ENCODE data around the gene LRFN2. TPM values are rescaled to one million over a fixed set of nuclear protein-coding genes. Genes with fewer than 3 reads are reported as not detected.

Gene LRFN2
- total RNA-seq, 1 donor from 2014 or later = 0.20 TPM

DNA sequence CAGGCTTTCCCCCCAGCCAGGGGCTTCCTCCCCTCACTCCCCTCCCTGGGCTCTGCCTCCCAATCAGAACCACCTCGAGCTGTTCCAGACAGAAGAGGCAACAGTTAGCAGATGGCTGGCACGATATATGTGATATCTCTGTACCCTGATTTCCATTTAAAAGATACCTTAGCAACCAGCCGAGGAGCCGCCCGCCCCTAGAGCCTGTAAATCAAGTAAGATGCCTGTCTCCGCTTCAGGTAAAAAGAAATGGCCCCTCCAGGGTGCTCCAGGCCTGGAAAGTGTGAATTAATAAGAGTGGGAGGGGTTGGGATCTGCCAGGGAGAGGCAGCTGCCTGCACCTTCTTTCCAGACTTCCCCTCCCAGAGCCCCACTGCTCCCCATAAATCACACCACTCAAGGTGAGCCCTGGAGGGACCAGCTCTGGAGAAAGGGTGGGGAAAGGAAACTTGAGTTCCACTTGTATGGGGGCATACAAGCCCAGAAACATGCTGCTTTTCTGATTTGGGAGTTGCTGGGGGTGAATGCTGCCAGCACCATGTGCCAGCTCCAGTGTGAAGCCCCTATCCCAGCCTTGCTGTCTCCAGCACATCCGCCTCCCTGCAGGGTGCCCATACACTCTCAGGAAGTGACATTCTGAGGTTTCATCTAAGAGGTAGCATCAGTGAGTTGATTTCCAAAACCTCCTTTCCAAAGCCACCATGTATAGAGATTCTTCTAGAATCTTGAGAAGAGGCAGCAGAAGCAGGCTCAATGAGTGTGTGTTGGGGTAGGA lies 148.0 kb downstream of the LRFN2 start:
- intact Hi-C loops (cut with micrococcal nuclease) = no loop called here

DNA sequence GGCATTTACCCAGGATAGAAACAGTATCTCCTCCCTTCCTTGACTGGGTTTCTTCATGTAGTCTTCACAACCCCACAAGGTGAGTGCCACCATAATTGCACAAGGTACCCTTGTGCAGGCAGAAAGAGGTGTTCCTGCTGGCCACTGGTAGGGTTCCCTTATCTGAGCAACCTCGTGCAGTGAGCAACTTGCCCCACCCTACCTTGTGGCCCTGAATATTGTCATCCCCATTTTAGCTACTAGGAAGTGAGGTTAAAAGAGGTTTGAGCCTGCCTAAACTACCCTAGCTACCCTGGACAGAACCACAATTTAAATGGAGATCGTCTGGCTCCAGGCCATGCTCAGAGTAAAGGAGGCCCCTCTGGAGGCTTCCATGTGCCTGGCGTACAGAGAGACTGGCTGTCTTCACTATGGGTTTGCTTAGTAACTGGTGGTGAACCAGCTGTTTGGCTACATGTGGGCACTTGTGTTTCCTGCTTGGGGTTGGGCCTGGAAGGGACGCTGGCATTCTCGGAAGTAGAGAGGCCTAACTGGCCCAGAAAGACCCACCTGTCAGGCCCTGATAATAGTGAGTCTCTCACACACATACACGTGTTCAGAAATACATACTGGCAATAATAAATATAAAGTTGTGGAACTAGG lies 148.8 kb downstream of the LRFN2 start:
- intact Hi-C loops (cut with micrococcal nuclease) = no loop called here

GRCh38 chr6:40437631-40438030 lies 149.5 kb downstream of the LRFN2 start:
- intact Hi-C loops (cut with micrococcal nuclease) = no loop called here

GRCh38 chr6:40436685-40437604 lies 150.2 kb downstream of the LRFN2 start:
- intact Hi-C loops (cut with micrococcal nuclease) = no loop called here

DNA sequence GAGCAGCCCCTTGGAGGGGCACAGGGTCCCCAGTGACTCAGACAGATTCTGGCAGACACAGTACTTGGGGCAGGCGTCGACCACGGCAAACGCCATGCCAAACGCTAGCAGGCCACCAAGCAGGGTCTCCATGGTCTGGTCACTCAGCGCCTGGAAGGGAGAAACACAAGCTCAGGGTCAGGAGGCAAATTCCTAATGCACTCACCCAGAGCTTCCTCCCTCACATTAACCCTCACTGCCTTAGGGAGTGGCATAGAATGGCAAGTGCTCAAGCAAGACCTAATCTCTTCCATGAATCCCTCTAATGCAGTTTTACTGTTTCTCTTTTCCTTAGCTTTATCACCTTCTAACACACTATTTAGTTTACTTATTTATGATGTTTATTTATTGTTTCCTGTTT lies 154.2 kb downstream of the LRFN2 start:
- intact Hi-C loops (cut with micrococcal nuclease) = no loop called here

DNA sequence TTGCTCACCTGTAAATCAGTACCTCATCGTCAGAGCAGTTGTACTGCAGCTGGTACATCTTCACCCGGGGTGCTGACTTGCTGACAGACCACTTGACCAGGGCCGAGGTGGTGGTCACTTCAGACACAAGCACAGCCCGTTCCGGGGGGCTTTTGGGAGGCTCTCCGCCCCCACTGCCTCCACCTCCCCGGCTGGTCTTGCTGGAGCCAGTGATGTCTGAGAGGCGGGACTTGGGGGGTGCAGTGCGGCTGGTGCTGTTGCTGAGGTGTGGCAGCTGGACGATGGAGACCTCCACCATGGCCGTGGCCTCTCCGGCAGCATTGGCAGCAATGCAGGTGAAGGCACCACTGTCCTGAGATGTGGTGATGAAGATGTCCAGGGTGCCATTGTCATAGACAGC lies 155.5 kb downstream of the LRFN2 start:
- intact Hi-C loops (cut with micrococcal nuclease) = no loop called here

- intact Hi-C loops (cut with micrococcal nuclease) = no loop called here
These were observed 160.0 kb downstream of the LRFN2 start for GRCh38 chr6:40427196-40427595.

DNA sequence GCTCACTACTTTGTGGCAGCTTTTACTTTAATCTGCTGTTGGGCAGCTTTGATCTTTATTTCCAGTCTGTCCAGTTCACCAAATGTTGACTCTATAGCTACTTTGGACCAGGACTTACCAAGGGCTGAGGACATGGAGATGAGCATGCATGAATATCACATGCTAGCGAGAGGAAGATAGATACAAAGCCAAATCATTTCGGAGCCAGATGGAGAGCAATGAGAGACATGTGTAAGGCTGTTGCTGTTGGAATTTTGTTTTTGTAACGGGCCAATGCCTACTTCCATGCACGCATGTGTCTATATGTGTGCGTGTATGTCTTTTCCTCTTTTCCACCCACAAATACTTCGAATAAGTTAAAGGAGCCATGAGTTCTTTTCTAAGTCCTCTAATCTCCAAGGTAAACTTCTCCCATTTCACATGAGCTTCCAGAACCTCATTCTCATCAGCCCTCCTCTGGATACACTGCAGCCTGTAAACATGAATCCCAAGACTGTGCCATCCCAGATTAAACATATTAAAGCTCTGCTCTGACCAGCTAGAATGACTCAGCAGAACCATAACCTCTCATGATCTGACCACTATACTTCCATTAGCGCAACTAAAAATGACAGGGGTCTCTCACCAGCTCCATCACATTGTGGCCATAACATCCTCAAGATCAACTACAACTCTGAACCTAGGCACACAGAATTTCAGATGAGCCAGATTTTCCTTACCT lies 160.7 kb downstream of the LRFN2 start:
- intact Hi-C loops (cut with micrococcal nuclease) = no loop called here

DNA sequence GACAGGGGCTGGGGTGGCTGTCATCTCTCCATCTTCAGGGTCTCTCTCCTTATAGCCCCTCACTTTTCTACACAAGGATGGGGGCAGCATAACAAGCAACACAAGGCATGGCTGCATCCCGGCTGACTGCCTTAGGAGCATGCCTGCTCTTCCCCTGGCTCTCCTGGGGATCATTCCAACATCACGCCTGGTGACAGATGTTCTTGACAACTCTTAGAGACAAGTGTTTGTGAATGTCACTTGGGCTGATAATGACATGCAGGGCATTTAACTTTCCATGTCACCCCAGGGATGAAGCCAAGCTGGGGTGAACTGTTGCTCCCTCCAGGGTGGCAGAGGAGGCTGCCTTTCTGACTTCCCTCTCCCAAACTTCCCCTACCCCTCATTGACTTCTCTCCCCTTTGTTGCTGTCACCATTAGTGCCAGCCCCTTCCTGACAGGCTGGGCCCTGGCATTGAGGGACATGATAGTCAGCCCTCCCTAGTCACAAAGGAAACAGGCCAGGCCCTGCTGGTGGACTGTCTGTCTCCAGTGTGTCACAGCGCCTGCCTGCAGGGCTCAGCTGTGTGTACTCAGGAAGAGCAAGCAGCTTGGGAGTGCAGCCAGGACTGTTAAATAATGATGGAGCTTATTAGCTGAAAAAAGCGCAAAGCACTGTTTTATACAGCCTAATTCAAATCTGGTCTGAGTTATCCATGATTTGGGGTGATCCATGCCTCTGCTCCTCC lies 161.8 kb downstream of the LRFN2 start:
- intact Hi-C loops (cut with micrococcal nuclease) = no loop called here

DNA sequence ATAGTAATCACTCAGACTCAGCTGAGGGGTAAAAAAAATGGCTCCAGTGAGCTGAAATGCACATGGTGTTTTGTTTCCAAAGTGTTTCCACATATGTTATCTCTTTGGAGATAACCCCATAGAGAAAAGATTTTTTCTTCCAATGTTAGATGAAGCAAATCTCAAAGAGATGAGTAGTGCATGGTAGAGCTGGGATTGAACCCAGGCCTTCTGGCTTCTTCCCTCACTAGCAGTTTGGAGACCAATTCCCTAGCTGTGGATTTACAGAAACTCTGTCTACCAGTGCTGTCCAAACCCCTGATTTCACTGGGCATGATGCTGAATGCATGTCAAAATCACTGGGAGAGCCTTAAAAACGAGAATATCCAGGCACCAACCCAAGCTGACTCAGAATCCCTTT lies 165.1 kb downstream of the LRFN2 start:
- intact Hi-C loops (cut with micrococcal nuclease) = no loop called here

DNA sequence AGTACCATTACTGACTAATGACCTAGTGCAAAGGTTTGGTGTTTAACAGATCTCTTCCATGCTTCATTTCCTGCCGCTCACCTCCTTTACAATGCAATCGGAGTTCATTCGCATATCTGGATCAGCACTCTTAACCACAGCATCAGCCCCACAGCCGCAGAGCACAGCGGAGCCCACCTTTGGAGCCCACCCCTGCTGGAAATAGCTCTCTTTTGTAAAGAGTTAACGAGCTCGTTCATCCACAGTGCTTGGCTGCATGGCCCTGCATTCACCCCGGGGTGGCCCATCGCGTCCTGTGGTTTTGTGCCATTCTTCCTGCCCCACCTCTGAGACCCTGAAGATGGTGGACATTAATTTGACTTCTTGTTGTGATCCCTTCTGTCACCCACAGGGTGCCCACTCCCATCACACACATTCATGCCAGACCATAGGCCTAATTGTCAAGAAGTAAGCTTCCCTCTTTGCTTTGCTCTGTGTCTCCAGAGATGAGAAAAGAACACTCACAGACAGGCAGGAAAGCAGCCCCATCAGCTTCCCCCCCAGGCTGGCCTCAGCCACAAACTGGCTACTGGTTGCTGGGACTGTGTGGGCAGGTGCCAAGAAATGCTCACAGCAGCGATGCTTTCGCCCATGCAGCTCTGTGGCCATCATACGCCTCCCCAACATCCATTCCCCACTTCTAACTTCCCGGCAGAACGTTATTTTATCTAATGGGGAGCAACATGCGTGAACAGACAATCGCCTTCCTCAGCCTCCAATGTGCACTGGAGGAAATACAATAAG lies 167.0 kb downstream of the LRFN2 start:
- intact Hi-C loops (cut with micrococcal nuclease) = no loop called here

DNA sequence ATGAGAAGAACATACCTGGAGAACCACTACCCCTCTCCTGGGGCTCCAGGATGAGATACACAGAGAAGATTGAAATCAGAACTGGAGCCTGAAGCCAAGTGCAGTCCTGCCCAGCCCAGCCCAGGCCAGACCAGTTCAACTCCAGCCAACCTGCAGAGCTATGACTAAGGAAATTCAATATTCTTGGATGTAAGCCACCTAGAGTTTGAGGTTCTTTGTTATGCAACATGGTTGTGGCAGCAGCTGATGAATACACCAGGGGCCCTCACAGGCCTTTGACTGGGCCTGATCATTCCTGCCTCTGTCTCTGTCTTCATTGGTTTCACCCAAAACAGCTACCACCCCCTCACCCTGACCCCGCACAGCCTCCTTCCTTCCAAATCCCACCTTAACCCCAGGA lies 167.8 kb downstream of the LRFN2 start:
- intact Hi-C loops (cut with micrococcal nuclease) = no loop called here

DNA sequence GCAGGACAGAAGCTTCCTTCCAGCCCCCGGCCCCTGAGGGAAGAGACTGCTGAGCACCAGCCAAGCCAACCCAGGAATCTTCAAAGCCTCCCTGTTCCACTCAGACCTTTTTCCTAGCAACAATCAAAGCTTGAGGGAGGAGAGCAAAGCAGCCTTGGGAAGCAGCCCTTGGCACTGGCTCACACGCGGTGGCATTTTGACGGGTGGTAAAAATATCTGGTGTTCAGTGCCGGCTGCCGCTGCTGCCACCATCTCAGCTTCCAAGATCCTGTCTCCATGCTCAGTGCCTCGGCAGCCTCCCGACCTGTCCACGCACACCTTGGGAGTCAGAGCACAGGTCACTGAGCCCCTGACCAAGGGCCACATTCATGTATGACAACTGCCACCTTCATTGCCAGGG lies 170.1 kb downstream of the LRFN2 start:
- intact Hi-C loops (cut with micrococcal nuclease) = no loop called here

DNA sequence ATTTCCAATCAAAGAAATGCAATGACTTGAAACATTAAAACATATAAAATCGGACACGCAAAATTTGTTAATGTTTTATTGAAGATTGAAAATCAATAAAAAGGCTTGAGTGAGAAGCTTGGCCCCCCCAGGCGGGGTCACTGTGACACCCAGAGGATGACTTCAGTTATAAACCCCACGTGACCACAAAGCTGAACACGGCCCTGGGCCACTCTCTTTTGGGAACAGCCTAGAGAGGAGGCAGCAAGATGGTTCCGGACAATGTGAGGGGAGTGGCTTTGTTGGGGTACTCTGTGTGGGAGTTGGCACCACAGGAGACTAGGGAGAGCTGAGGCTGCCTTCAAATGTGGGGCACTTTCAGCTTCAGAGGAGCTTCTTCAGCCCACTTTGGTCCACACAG lies 172.5 kb downstream of the LRFN2 start:
- intact Hi-C loops (cut with micrococcal nuclease) = no loop called here

DNA sequence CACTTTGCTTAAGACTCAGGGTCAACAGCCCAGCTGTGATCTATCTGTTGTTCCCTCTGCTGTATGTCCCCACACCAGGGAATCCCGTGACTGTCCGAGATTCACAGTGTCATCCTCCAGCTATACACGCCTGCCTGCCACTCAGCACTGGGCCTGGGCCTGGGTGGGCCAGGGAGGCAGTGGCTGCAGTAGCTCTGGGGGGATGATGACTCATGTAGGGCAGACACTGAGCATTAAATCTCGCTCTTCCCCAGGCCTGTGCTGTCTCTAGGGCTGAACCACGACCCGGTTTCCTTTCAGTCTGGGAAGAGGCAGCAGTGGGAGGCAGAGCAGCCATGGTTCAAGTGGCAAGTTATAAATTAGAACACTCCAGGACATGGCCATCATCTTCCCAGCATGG lies 173.9 kb downstream of the LRFN2 start:
- intact Hi-C loops (cut with micrococcal nuclease) = no loop called here

GRCh38 chr6:40411881-40412280 lies 175.3 kb downstream of the LRFN2 start:
- intact Hi-C loops (cut with micrococcal nuclease) = no loop called here

DNA sequence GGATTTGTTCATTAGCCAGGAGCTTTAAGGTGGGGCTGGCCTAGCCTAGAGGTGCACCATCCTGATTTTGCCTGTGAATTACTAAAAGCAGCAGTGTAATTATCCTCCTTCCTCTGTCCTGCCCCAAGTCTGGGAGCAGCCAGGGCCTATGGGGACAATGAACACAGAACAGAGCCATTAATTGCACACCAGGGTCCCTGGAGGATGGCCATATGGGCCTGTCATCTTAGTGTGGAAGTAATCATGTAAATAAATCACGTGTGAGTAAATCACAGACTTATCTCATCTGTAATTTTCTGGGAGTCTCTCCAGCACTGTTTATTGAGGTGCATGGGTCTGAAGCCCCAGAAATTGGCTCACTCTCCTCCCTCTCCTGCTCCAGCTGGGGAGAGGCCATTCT lies 176.3 kb downstream of the LRFN2 start:
- intact Hi-C loops (cut with micrococcal nuclease) = no loop called here

DNA sequence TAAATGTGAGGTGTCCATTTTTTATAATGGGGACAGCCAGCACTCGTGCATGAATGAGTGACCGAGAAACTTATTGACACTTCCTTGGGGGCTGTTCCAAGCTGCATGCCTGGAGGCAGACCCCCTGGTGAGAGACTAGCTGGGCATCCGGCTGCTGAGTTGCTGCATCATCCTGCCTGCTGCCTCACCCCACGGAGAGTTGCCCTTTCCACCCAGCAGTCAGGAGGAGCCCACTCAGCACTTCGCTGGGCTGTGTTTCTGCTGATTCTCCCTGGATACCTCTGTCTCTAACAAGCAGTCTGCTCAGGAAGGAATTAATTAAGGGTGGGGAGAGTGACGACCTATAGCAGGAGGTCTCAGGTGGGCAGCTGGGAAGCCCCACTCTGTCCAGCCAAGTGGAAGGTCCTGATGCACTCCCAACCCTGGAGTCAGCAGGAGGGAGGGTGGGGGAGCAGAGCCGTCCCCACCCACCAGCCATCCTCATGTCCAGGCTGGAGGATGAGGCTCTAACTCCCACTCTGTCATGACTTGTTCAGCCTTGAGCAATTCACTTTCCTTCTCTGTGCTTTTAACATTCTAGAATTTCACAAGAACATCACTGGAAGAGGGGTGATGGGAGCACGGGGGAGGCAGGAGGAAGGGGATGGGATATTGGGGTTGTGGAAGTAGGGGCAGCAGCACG lies 177.3 kb downstream of the LRFN2 start:
- intact Hi-C loops (cut with micrococcal nuclease) = no loop called here

DNA sequence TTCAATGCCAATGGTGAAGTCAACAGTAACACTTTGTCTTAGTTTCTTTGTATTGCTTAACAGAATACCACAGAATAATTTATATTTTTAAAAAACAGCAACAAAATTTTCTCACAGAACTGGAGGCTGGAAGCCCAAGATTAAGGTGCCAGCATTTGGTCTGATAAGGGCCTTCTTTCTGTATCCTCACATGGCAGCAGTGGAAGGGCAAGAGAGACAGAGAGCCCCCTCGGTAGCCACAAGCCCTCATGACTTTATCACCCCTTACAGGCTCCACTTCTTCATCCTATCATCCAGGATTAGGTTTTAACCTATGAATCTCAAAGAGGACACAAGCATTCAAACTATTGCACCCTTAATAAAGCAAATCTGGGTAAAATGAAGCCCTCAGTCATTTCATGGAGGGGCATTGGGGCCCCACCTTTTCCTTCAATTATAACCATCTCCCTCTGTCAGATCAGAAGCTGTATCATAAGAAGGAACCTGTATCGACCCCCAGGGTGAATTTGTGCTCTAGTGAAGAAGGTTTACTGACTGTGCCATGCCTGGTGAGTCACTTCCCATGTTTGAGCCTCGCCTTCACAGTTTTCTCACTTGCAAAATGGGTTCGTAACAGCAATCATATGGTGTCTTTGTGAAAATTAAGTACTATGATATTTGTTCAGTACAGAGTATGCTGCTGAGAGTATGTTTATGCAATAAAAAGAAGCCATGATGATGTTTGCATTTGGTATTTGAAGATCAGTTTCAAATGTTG lies 178.2 kb downstream of the LRFN2 start:
- intact Hi-C loops (cut with micrococcal nuclease) = no loop called here
